ENCODE data around the gene GPC3.

The GPC3 gene

DNA sequence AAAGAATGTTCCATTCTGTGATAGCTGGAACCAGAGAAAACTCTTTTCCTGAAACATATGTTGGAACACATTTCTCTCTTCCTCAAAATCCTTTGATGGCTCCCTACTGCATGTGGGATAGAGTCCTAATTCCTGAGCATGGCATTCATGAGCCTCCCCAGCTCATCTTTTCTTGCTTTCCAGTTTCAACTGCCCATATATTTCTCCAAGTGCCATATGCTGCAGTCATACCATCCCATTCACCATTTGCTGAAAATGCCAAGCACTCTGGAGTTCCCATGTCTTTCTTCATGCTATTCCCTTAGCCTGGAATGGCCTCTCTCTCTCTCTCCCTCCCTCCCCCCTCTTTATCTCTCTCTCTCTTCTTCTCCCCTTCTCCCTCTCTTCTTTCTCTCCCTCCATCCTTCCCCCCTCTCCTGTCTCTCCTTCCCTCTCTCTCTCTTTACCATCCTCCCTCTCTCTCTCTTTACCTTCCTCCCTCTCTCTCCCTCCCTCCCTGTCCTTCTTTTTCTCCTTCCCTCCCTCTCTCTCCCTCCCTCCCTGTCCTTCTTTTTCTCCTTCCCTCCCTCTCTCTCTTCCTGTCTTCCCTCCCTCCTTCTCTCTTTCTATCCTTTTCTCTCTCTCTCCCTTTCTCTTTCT lies 436.0 kb downstream of the GPC3 start:
- TF ChIP-seq, protein P1, sequence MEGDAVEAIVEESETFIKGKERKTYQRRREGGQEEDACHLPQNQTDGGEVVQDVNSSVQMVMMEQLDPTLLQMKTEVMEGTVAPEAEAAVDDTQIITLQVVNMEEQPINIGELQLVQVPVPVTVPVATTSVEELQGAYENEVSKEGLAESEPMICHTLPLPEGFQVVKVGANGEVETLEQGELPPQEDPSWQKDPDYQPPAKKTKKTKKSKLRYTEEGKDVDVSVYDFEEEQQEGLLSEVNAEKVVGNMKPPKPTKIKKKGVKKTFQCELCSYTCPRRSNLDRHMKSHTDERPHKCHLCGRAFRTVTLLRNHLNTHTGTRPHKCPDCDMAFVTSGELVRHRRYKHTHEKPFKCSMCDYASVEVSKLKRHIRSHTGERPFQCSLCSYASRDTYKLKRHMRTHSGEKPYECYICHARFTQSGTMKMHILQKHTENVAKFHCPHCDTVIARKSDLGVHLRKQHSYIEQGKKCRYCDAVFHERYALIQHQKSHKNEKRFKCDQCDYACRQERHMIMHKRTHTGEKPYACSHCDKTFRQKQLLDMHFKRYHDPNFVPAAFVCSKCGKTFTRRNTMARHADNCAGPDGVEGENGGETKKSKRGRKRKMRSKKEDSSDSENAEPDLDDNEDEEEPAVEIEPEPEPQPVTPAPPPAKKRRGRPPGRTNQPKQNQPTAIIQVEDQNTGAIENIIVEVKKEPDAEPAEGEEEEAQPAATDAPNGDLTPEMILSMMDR (IDR thresholded peaks at IDR 0.05; ENCODE audit: extremely low read depth, insufficient read depth, missing control alignments): no peak
- in situ Hi-C loops (cut with MboI; ENCODE audit: low pct_unique_long_range_greater_than_20kb, low sequenced_read_pairs, unreplicated experiment): no loop called here
- no peak for DNase-seq (ENCODE audit: low spot score)

DNA sequence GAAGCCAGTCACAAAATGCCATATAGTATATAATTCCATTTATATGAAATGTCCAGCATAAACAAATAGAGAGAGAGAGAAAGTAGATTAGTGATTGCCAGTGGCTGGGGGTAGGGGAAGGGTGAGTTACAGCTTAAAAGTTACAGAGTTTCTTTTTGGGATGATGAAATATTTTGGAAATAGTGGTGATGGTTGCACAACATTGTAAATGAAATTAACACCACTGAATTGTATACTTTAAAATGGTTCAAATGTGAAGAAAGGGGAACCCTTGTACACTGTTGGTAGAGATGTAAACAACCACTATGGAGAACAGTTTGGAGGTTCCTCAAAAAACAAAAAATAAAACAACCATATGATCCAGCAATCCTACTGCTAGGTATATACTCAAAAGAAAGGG lies 439.0 kb downstream of the GPC3 start:
- TF ChIP-seq, protein P1 (IDR thresholded peaks at IDR 0.05; ENCODE audit: extremely low read depth, insufficient read depth, missing control alignments): no peak
- in situ Hi-C loops (cut with MboI; ENCODE audit: low pct_unique_long_range_greater_than_20kb, low sequenced_read_pairs, unreplicated experiment): no loop called here
- no peak for DNase-seq (ENCODE audit: low spot score)

DNA sequence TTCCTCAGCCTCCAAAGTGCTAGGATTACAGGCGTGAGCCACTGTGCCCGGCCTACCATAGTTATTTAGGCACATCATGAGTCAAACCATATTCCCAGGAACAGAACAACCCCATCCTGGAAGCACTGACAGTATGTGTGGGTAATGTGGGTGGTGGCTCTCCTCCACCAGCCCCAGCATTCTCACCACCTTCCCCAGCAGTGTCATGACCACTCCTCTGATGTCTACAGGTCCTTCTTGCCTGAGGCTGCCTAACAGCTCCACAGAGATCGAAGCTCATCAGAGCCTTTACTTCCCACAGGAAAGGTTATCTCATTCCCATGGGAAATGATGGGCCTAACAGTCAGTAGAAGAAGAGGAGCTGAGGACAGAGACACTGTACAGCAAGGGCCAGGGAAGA lies 440.6 kb downstream of the GPC3 start:
- TF ChIP-seq, protein P1 (IDR thresholded peaks at IDR 0.05; ENCODE audit: extremely low read depth, insufficient read depth, missing control alignments): no peak
- in situ Hi-C loops (cut with MboI; ENCODE audit: low pct_unique_long_range_greater_than_20kb, low sequenced_read_pairs, unreplicated experiment): no loop called here
- no peak for DNase-seq (ENCODE audit: low spot score)

DNA sequence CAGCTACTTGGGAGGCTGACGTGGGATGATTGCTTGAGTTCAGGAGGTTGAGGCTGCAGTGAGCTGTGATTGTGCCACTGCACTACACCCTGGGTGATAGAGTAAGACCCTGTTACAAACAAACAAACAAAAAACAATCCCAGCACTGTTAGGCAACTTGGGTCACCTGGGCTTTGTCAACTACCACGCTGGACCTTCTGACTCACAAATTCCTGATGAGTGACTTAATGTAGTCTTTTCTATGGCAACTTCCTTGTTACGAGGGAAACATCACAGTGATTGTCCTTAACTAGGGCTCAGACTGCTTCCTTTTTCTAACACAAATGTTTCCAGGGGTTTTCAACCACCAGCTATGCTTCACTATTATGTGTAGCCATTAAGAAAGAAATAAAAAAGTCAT lies 441.3 kb downstream of the GPC3 start:
- in situ Hi-C loops (cut with MboI; ENCODE audit: low pct_unique_long_range_greater_than_20kb, low sequenced_read_pairs, unreplicated experiment): no loop called here

DNA sequence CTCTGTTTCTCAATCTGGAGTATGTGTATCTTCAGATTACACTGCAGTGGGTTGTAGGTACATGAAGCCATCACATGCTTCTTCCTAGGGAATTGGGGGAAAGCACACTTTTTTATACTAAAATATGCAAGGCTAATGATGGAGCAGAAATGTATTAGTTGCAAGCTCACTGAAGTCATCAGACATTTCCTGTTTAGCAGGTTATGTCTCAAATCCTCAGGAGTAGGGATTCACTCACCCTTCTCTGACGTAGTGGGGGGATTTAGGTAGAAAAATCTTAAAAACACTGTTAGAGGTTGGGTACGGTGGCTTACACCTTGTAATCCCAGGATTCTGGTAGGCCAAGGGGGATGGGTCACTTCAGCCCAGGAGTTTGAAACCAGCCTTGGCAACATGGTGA lies 441.7 kb downstream of the GPC3 start:
- in situ Hi-C loops (cut with MboI; ENCODE audit: low pct_unique_long_range_greater_than_20kb, low sequenced_read_pairs, unreplicated experiment): no loop called here
- TF ChIP-seq, protein P1 (IDR thresholded peaks at IDR 0.05; ENCODE audit: extremely low read depth, insufficient read depth, missing control alignments): no peak
- no peak for DNase-seq (ENCODE audit: low spot score)

More for the DNA sequence above, 441.3 kb downstream of the GPC3 start:
- TF ChIP-seq, protein P1 (IDR thresholded peaks at IDR 0.05; ENCODE audit: extremely low read depth, insufficient read depth, missing control alignments): no peak
- DNase-seq (ENCODE audit: low spot score): no peak

DNA sequence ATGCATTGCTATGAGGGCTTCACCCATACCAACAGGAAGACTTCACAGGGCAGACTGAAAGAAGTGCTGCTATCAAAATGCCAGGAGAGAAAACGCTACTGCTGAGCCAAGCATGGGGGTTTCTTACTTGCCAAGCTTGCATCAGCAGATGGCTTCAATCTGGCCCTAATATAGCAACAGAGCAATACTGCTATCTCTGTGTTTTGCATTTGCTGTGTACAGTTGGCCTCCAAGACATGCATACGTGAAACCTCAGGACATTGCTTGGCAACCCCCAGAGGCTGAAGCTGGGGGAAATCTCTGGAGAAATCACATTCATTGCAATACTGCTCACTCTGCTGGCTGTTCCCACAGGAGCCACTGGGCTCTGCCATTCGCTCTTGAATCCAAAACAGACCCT lies 442.9 kb downstream of the GPC3 start:
- no peak for DNase-seq (ENCODE audit: low spot score)
- in situ Hi-C loops (cut with MboI; ENCODE audit: low pct_unique_long_range_greater_than_20kb, low sequenced_read_pairs, unreplicated experiment): no loop called here
- TF ChIP-seq, protein P1 (IDR thresholded peaks at IDR 0.05; ENCODE audit: extremely low read depth, insufficient read depth, missing control alignments): no peak
